Right lobe of liver (tissue), 6 donors: ENCODE results near the gene LEAP2. TPM values are rescaled to one million over a fixed set of nuclear protein-coding genes. Genes with fewer than 3 reads are reported as not detected.

Experiments used
- ATAC-seq, 4 donors: fragments of 200-7000 bp; cut with Tn5 transposase; one replicate each; pipeline ENCODE4 v1.9.1; 2020; ENCODE audit warnings: mild to moderate bottlenecking in 4 of 4, moderate library complexity in 4 of 4
- DNase-seq, 3 donors: peaks; one replicate each; pipeline ENCODE4 v3.0.0-alpha.2; 2020
- H3K27ac ChIP-seq, 3 donors: fragments of 200-600 bp; one replicate each; pipeline ENCODE4 v1.8.0; 2022
- H3K27me3 ChIP-seq, 2 donors: fragments of 200-600 bp; one replicate each; pipeline ENCODE4 v1.8.0; 2022
- H3K36me3 ChIP-seq, 4 donors: fragments of 200-600 bp; sonication (generic) in 1 of 4; one replicate each; pipeline versions ENCODE4 v1.5.1 to v1.8.0; 2017 to 2022; ENCODE audit warnings: control low read depth in 1 of 4
- H3K4me1 ChIP-seq, 4 donors: fragments of 200-600 bp; sonication (generic) in 1 of 4; one replicate each; pipeline versions ENCODE4 v1.5.1 to v1.8.0; 2017 to 2022; ENCODE audit warnings: control low read depth in 1 of 4
- H3K4me3 ChIP-seq, 3 donors: fragments of 200-600 bp; one replicate each; pipeline ENCODE4 v1.8.0; 2022
- H3K9me3 ChIP-seq, 4 donors: fragments of 200-600 bp; sonication (generic) in 1 of 4; one replicate each; pipeline versions ENCODE4 v1.5.1 to v1.8.0; 2017 to 2022; ENCODE audit warnings: control low read depth in 1 of 4
- POLR2A ChIP-seq: fragments of 450-650 bp; IDR thresholded peaks from one replicate; pipeline ENCODE4 v1.6.1; 2017; ENCODE audit warnings: antibody characterized with exemption, mild to moderate bottlenecking
- WGBS: methylation state at CpG from one replicate; pipeline ENCODE4 v1.1.6; 2018; ENCODE audit warnings: low coverage, low lambda C conversion rate; ENCODE audit not compliant: insufficient coverage; ENCODE audit errors: missing lambda C conversion rate; 5-methylcytosine and 5-hydroxymethylcytosine counted together
- intact Hi-C, 2 donors: fragments of 100-400 bp; cut with DNase I; formaldehyde crosslinking; loops; one replicate each; pipeline versions ENCODE4 v1.11.2 to v1.14.1; 2022
- total RNA-seq, 6 experiments: library from RNA; depleted of rRNA in 2 of 6; stranded (reverse); fragments of >200 nt in 2 of 6; fragmentation: NEBNext Ultra II Directional in 3 of 6; extraction: Animal tissue kit (Norgen Biotek cat#: 25700) in 3 of 6; gene quantifications; one replicate each; pipeline versions ENCODE4 v1.1.0 to v1.2.4, GENCODE V29; 2016 to 2023
- TF ChIP-seq, protein P1 (sequence below), 4 donors: fragments of 200-600 bp in 3 of 4; fragments of 450-650 bp in 1 of 4; IDR thresholded peaks; one replicate each; pipeline versions ENCODE4 v1.5.1 to v1.8.0; 2016 to 2022; ENCODE audit warnings: antibody characterized with exemption in 4 of 4, mild to moderate bottlenecking in 2 of 4
- donor health status: DM: no; HTN: yes; CAD: no.
- donor health status: DM: no; HTN: no; CAD: no.
- donor health status: DM: no; HTN: no; CAD: no.
- donor health status: DM: no; HTN: yes; CAD: no.
- donor health status: DM: no; HTN: yes; CAD: no.

LEAP2 gene
- total RNA-seq, 6 experiments from 2014 or later, result 120 to 439 (median 214) TPM

DNA sequence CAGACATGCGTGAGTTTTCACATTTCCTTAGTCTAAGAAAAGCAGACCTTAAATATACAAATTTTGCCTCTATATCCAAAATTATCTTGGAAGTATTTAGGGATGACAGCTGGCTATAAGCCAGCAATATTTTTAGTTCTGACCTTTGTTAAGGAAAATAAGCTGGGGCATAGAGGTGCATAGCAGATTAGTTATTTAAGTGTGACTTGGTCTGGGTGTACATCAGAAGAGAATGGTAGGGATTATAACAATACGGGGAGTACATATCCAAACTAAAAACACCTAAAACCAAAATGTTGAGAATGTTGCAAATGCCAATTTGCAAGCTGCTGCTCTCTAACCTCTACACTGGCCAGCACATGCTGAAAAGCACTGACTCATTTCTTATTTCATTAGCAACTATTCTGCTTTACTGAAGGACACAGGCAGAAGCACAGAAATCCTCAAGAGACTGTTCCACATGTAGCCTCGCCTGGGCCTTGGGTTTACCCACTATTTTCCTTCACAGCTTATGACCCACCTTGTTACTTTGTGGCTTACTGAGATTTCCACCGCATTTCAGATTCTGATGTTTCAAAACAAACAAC lies 22.3 kb downstream of the LEAP2 start:
- intact Hi-C loops, result no loop called here
- WGBS, result 92% methylated on average over 4 of the region's 4 CpGs
- Histone ChIP-seq H3K4me1 (no peaks in the 10 kb centered on the region), H3K27ac (no peak overlapping the region), H3K36me3 (peaks cover 4 to 85% (median 48%) of the 10 kb centered on the region in 4 donors), H3K9me3 (no peaks in the 10 kb centered on the region), H3K4me3 (no peak overlapping the region), H3K27me3 (no peaks in the 10 kb centered on the region)
- ATAC-seq (peak in 1 of 4 donors; percentile 16), DNase-seq (no peak)
- no peak for TF ChIP-seq POLR2A
- TF ChIP-seq, protein P1, sequence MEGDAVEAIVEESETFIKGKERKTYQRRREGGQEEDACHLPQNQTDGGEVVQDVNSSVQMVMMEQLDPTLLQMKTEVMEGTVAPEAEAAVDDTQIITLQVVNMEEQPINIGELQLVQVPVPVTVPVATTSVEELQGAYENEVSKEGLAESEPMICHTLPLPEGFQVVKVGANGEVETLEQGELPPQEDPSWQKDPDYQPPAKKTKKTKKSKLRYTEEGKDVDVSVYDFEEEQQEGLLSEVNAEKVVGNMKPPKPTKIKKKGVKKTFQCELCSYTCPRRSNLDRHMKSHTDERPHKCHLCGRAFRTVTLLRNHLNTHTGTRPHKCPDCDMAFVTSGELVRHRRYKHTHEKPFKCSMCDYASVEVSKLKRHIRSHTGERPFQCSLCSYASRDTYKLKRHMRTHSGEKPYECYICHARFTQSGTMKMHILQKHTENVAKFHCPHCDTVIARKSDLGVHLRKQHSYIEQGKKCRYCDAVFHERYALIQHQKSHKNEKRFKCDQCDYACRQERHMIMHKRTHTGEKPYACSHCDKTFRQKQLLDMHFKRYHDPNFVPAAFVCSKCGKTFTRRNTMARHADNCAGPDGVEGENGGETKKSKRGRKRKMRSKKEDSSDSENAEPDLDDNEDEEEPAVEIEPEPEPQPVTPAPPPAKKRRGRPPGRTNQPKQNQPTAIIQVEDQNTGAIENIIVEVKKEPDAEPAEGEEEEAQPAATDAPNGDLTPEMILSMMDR (IDR thresholded peaks at IDR 0.05), result no peak

DNA sequence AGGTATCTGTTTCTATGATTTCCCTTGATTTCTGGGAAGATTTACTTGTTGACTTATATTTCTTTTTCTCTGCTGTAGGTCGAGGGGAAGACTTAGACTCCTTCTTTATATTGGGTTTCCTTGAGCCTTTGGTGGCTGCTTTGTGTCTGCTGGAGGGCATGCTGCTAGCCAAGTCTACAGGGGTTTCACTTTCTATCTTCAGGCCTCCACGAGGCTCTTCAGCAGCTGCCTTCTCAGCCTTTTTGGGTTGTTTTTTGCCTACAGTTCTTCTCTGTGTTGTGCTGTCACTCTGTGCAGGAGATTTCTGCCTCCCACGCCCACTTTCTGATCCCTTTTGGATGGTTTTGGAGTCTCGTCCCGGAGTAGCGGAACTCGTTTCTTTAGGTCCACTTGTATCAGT lies 23.2 kb downstream of the LEAP2 start:
- H3K36me3 ChIP-seq, result peaks cover 4 to 82% (median 45%) of the 10 kb centered on the region in 4 donors
- no peak overlapping the region for H3K27ac ChIP-seq
- peak in 3 of 4 donors; percentile 23 to 30 (median 25) for ATAC-seq
- no peaks in the 10 kb centered on the region for H3K9me3 ChIP-seq
- DNase-seq, result no peak
- intact Hi-C loops, result no loop called here
- H3K4me1 ChIP-seq, result no peaks in the 10 kb centered on the region
- no peaks in the 10 kb centered on the region for H3K27me3 ChIP-seq
- TF ChIP-seq POLR2A, result no peak
- TF ChIP-seq, protein P1 (IDR thresholded peaks at IDR 0.05), result no peak
- no peak overlapping the region for H3K4me3 ChIP-seq
- WGBS, result 83% methylated on average over 6 of the region's 7 CpGs

DNA sequence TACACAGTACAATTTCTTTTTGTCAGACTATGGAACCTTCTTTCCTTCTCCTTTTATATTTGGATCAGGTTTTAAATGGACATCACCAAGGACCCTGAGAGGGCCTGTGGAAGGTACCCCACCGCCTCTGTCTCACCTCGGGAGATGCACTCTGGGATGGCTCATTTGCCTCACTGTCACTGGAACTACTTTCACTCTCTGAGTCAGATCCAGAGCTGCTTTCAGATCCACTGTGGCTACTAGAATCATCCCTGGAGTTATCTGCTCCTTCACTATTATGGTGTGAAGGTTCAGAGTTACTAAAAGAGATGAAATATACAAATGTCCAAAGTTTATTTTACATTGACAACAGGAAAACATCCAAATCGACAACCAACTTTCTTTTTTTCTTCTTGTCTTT lies 24.6 kb downstream of the LEAP2 start:
- Histone ChIP-seq H3K4me3 (no peak overlapping the region), H3K27me3 (no peaks in the 10 kb centered on the region), H3K27ac (no peak overlapping the region), H3K36me3 (peaks cover 4 to 69% (median 33%) of the 10 kb centered on the region in 4 donors), H3K9me3 (no peaks in the 10 kb centered on the region), H3K4me1 (no peaks in the 10 kb centered on the region)
- DNase-seq (no peak), ATAC-seq (peak in 2 of 4 donors; percentile 7 to 13)
- 62% methylated on average over 2 of the region's 3 CpGs for WGBS
- TF ChIP-seq POLR2A, result no peak
- TF ChIP-seq, protein P1 (IDR thresholded peaks at IDR 0.05), result no peak
- intact Hi-C loops, result no loop called here

DNA sequence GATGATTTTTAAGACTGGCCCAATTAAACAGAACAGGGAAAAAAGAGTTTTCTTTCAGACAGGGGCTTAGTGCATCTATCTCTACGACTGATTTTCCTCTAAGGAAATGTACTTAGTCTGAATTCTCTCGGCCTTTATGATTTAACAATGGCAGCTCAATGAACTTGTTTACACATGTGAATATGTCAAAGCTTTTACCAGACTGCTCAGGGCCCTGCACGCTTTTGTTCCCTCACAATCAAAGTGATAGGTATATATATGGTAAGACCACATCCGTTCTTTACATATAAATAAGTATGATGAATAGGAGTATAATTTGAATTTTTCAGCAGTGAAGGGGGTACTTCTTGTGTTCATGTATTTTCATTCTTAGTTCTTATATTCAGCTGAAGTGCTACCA lies 27.6 kb downstream of the LEAP2 start:
- Histone ChIP-seq H3K36me3 (peaks cover 1 to 40% (median 18%) of the 10 kb centered on the region in 4 donors), H3K4me3 (no peak overlapping the region), H3K4me1 (peaks cover 0 to 10% (median 4%) of the 10 kb centered on the region in 4 donors), H3K27me3 (no peaks in the 10 kb centered on the region), H3K9me3 (no peaks in the 10 kb centered on the region), H3K27ac (no peak overlapping the region)
- no peak for DNase-seq
- no peak for ATAC-seq
- 88% methylated on average over 4 of the region's 4 CpGs for WGBS
- TF ChIP-seq, protein P1 (IDR thresholded peaks at IDR 0.05), result no peak
- TF ChIP-seq POLR2A, result no peak
- intact Hi-C loops, result no loop called here
